SIG-M5 treated with dmso at 0.1 percent for 504 hours (cell line): ENCODE data around the gene CTNND2.
"Not testable (repeated sequence)": the region's sequence is repeated elsewhere in the genome, so short reads cannot be mapped to it uniquely, and the experiment has no call there.

ENCODE experiments used
- DNase-seq: peaks from one replicate; lab custom pipeline; 2025; ENCODE audit not compliant: unreplicated experiment; lab: John Stamatoyannopoulos, UW

Gene CTNND2

DNA sequence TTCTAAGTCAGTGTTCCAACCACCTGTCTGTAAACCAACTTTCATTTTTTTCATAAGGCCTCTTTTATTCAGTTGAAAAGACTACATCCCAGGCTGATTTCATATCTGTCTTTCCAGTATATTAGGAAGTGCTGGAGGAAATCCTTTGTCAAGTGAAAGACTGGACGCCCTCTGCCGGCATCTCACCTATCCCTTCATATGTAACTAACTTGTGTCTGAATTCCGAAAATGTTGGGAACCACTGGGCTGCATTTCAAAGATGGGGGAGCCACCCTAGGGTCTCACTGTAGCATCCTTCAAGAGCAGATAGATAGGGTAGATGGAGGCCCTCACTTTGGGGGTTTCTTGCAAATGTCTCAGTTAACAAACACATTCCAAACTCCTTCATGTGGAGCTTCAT lies 569.8 kb downstream of the CTNND2 start:
- no peak for DNase-seq

- no peak for DNase-seq
Observed at GRCh38 chr5:11329679-11330078, 574.6 kb downstream of the CTNND2 start.

DNA sequence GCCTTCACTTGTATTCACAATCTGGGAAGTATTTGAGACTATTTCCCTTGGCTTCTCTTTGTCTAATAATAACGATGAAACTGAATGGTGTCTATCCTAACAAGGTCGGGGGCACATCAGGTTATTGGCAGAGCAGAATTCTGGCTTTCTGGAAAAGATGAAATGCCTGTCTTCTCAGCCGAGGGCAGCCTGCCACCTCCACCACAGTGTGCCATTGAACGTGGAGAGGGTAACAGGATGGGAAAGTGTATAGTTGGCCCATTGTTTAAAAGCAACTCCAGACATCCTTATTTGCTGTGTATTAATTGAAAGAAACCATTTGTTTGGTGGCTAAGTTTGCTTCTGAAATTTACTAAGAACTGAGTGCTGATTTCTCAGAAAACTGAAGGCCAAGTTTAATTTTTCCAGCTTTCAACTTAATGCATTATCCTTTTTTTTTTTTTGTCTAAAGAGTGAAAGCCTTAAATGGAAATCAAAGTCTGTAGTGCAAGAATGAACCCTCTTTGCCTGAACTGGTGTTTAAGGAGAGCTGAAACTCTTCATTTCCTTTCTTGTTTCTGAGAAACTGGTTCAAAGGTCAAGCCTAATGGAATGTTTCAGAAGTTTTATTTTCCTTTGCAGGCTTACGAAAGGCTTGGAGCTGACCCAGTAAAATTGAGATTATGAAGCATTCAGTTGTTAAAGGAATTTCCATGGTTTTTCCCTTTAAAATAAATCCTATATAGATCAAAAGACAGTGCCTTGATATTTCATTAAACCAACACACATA lies 579.5 kb downstream of the CTNND2 start:
- DNase-seq, result no peak

- DNase-seq, result no peak
Observed at GRCh38 chr5:11323761-11324160, 580.5 kb downstream of the CTNND2 start.

DNA sequence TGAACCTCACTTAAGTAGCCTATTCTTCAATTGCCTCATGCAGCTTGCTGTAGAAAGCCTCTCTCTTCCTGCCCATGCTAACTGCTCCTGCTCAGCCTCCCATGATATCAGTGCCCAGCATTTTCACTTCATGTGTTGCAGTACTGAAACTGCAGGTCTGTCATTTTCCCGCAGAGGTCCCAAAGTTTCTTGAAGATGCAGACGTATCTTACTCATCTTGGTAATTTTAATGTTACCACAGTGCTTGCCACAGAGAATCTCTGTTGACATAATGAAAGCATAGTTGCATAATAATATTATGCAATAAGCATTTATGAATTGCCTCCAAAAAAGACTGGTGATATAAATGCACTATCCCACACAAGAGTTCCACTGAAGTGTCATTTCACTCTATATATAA lies 582.1 kb downstream of the CTNND2 start:
- no peak for DNase-seq

GRCh38 chr5:11319836-11320580 lies 584.2 kb downstream of the CTNND2 start:
- no peak for DNase-seq

DNA sequence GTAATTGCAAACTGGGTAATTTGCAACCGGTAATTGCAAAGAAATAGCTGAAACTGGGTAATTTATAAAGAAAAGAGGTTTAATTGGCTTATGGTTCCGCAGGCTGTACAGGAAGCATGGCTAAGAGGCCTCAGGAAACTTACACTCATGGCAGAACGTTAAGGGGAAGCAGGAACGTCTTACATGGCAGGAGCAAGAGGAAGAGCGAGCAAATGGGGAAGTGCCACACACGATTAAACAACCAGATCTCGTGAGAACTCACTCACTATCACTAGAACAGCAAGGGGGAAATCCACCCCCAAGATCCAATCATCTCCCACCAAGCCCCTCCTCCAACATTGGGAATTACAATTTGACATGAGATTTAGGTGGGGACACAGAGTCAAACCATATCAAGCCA lies 590.6 kb downstream of the CTNND2 start:
- not testable (repeated sequence) for DNase-seq

GRCh38 chr5:11311731-11312130 lies 592.5 kb downstream of the CTNND2 start:
- DNase-seq, result no peak

- DNase-seq, result no peak
Observed at GRCh38 chr5:11311272-11311671, 593.0 kb downstream of the CTNND2 start.

DNA sequence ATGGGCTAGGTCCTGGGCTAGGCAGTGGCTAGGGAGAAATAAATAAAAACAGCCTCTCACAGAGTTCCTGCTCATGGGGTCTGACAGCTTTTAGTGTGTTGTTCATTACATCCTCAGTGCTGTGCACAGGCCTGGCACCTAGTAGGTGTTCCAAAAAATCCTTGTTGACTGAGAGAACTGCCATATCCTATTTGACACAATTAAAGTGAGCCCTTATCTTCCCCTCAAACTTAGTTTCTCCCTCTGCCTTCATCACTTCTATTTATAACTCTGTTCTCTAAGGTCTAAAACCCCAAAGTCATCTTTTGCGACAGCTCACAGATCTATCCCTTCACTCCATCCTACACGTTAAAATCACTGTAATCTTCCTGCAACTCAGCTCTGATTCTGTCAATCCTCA lies 594.1 kb downstream of the CTNND2 start:
- no peak for DNase-seq

DNA sequence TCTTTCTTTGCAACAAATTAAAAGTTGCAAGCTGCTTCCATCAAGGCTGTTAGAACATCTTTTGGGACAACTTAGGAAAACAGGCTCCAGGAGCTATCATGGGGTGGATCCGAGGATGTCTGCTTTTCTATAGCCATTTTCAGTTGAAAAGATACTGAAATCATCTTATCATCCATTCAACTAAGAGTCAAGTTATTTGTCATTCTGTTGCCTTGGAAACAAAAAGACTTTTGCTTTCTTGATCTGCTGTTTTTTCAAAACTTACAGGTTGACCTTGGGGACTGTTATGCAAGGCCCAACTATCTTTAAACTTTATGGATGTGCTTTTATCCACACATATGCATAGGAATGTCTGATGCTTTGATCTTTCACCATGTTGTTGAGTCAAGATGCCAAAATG lies 597.9 kb downstream of the CTNND2 start:
- no peak for DNase-seq

DNA sequence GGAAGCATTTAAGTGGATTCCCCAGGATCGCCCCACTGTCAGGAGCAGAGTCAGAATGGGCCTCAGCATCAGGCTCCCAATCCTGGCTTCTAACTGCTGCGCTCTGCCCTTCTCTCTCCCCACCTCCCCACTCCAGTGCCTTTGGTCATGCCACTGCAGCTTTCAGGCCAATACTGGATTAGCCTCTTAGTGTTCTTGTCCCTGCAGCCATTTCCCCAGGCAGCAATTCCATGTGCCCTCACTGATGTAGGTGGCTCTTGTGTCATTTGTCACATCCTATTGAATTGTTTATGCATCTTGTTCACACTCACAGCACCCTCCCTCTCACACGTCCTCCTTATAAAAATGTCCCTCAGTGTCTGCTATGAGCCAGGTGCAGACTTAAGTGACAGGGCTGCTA lies 599.0 kb downstream of the CTNND2 start:
- DNase-seq, result no peak

DNA sequence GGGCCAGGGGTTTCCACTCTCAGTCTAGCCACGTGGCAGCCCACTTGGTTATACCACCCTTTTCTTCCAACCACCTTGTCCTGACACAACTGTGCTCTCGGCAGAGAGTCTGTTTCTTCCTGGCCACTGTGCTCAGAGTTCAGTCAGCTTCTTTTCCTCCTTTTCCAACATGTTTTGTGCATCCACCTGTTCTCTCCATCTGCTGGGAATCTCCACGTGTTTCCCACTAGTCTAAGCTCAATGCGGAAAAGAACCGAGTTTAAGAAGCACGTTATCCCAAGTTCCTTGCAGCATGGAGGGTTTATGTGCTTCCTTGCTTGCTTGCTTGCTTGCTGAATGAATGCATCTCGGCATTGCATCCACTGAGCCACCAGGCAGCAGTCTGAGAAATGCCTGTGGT lies 599.6 kb downstream of the CTNND2 start:
- no peak for DNase-seq

- DNase-seq, result peak; percentile 25
Observed at GRCh38 chr5:11302663-11303062, 601.6 kb downstream of the CTNND2 start.

GRCh38 chr5:11301171-11301570 lies 603.1 kb downstream of the CTNND2 start:
- DNase-seq, result no peak

- no peak for DNase-seq
Observed at GRCh38 chr5:11300736-11301135, 603.5 kb downstream of the CTNND2 start.

- DNase-seq, result no peak
Observed at GRCh38 chr5:11298877-11299276, 605.4 kb downstream of the CTNND2 start.

- no peak for DNase-seq
Observed at GRCh38 chr5:11293523-11293922, 610.7 kb downstream of the CTNND2 start.

GRCh38 chr5:11292648-11293356 lies 611.4 kb downstream of the CTNND2 start:
- no peak for DNase-seq

- no peak for DNase-seq
Observed at GRCh38 chr5:11289733-11290132, 614.5 kb downstream of the CTNND2 start.

DNA sequence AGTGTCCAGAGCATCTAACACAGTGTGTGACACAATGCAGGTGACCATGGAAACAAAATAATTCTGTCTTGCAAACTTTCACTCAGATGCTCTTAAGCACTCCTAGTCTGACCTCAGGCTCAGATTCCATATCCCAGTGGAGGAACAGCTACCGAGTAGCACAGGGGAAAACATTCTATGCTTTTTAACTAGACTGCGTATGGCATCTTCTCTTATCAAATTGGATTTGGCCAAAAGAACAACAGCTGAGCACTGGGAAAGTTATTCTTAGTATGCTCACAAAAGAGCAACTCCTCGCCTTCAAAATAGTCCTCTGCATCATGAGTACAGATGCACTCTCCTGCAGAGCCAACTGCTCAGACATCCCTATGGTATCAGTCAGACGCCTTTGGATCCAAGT lies 615.0 kb downstream of the CTNND2 start:
- DNase-seq, result no peak

- DNase-seq, result no peak
Observed at GRCh38 chr5:11281842-11282241, 622.4 kb downstream of the CTNND2 start.
